A673 (cell line): Measurements from ENCODE around the gene PATJ.

Experiments used
- CTCF ChIP-seq: fragments of 300-800, 200-600 bp; sonication (generic); conservative IDR thresholded peaks from 2 replicates; pipeline ENCODE4 v1.5.1; 2017; ENCODE audit warnings: low read depth, mild to moderate bottlenecking, antibody characterized with exemption, low read length, moderate library complexity, mixed read lengths
- EZH2 ChIP-seq: fragments of 200-600 bp; sonication (generic); IDR thresholded peaks from 2 replicates; pipeline ENCODE4 v1.6.1; 2017; ENCODE audit warnings: borderline replicate concordance, low read depth, mild to moderate bottlenecking, mixed read lengths, antibody characterized with exemption, low read length; ENCODE audit not compliant: poor library complexity, severe bottlenecking

- TF ChIP-seq CTCF (no peak), EZH2 (no peak)
These were observed 253.4 kb downstream of the PATJ start for GRCh38 chr1:61995641-61996040.
